ENCODE measurements around the gene ABCA4. TPM values are rescaled to one million over a fixed set of nuclear protein-coding genes. Genes with fewer than 3 reads are reported as not detected.

The ABCA4 gene
- total and polyA plus RNA-seq, 2 of the 8 experiments (the other 6 are each of a cell fraction or from before 2014, with no cell fraction given): 0.06 TPM; not detected in 1

- ChIA-PET CTCF (ENCODE audit: partially characterized antibody) (interaction anchor here (1.0 to 2.8 kb wide), 11 partner anchors 9 to 267 kb away, joined by 3 to 22 read pairs (median 5); partner anchors contain the start of gene ARHGAP29), POLR2A (ENCODE audit: partially characterized antibody) (interaction anchor here (0.6 kb wide), 1 partner anchor 820 kb away, joined by 3 read pairs; no protein-coding TSS in a partner anchor)
- H3K79me1 ChIP-seq (ENCODE audit: low read depth, low read length): no peaks in the 10 kb centered on the region
- no peak overlapping the region for H2AFZ ChIP-seq (ENCODE audit: low read length)
- 0 out of 7 replicates have a peak, but pooled peaks cover 0 to 4% (median 0%) of the 10 kb centered on the region in 4 experiments for H3K4me1 ChIP-seq (replicated peaks in 1 of 4; ENCODE audit: control insufficient read depth in 3 of 4, insufficient read depth in 4 of 4, low read length in 3 of 4)
- no peaks in the 10 kb centered on the region for H3K79me2 ChIP-seq (ENCODE audit: control insufficient read depth in 1 of 2, insufficient read depth in 2 of 2, low read length in 2 of 2)
- no peak overlapping the region for H4K91ac ChIP-seq (replicated peaks; ENCODE audit: insufficient read length, low read length)
- H4K8ac ChIP-seq (ENCODE audit: extremely low read depth, insufficient read depth, low read length): no peak overlapping the region
- no peak overlapping the region for H4K5ac ChIP-seq (ENCODE audit: insufficient read length, low read depth, low read length)
- H4K20me1 ChIP-seq (replicated peaks in 1 of 2; ENCODE audit: control insufficient read depth in 1 of 2, insufficient read depth in 2 of 2, low read length in 2 of 2): peaks cover 0 to 9% of the 10 kb centered on the region in 2 experiments
- no peak overlapping the region for H3K23ac ChIP-seq (ENCODE audit: insufficient read length)
- H3K27me3 ChIP-seq (replicated peaks in 1 of 4; ENCODE audit: control insufficient read depth in 3 of 4, extremely low read depth in 1 of 4, insufficient read depth in 3 of 4, low read length in 3 of 4): peaks cover 38 to 63% (median 55%) of the 10 kb centered on the region in 4 experiments
- no peak overlapping the region for H2BK120ac ChIP-seq (replicated peaks; ENCODE audit: low read depth, low read length)
- H3K9me3 ChIP-seq (ENCODE audit: insufficient read depth in 2 of 2, low read depth in 1 of 2, low read length in 1 of 2): no peaks in the 10 kb centered on the region
- FAIRE-seq: no peak
- DNase-seq (ENCODE audit: low read depth in 1 of 2, low spot score in 2 of 2): no peak
- no peaks in the 10 kb centered on the region for H3K36me3 ChIP-seq (ENCODE audit: control insufficient read depth in 2 of 4, insufficient read depth in 4 of 4, low read length in 3 of 4)
- no peak overlapping the region for H3K4me2 ChIP-seq (ENCODE audit: insufficient read depth in 1 of 2, low read depth in 2 of 2, low read length in 2 of 2)
- no peak overlapping the region for H3K27ac ChIP-seq (ENCODE audit: low read depth, low read length)
- H3K56ac ChIP-seq (replicated peaks; ENCODE audit: insufficient read length, low read depth, low read length): no peak overlapping the region
- no peak overlapping the region for H3K18ac ChIP-seq (ENCODE audit: extremely low read depth, low read length)
- no peak overlapping the region for H2BK12ac ChIP-seq (ENCODE audit: low read depth, low read length)
- no peak overlapping the region for H2BK15ac ChIP-seq (ENCODE audit: low read length)
- peak; percentile 31; the same call in 1 of the 2 replicates for TF ChIP-seq SUZ12 (IDR thresholded peaks at IDR 0.05; ENCODE audit: low read length)
- no peak for TF ChIP-seq POLR2AphosphoS5 (IDR thresholded peaks at IDR 0.05; ENCODE audit: low read depth, low read length)
- TF ChIP-seq FOSL1 (IDR thresholded peaks at IDR 0.05; ENCODE audit: insufficient read depth, low read depth, low read length): no peak
- no peak overlapping the region for H2BK20ac ChIP-seq (ENCODE audit: low read length)
- no peak overlapping the region for H3K4ac ChIP-seq (replicated peaks; ENCODE audit: insufficient read length, low read depth, low read length)
- H2BK5ac ChIP-seq (ENCODE audit: low read depth, low read length): no peak overlapping the region
- H2AK5ac ChIP-seq (ENCODE audit: low read depth, low read length): no peak overlapping the region
- 87% methylated on average over 6 of the region's 6 CpGs; no CpG with 5 or more reads in 1 of the 2 experiments for WGBS, 2 experiments (ENCODE audit: extremely low coverage in 1 of 2, insufficient coverage in 1 of 2, insufficient read length in 1 of 2, insufficient replicate concordance in 2 of 2, low coverage in 1 of 2, low lambda C conversion rate in 2 of 2, missing lambda C conversion rate in 1 of 2)
- H3K23me2 ChIP-seq (ENCODE audit: low read depth, low read length): no peaks in the 10 kb centered on the region
- H3K9ac ChIP-seq (replicated peaks in 1 of 4; ENCODE audit: extremely low read depth in 1 of 4, low read depth in 3 of 4, low read length in 3 of 4): no peak overlapping the region
- H3K4me3 ChIP-seq (ENCODE audit: extremely low read depth in 1 of 4, insufficient read depth in 2 of 4, low read depth in 3 of 4, low read length in 4 of 4): no peak overlapping the region
- no peak overlapping the region for H3K14ac ChIP-seq (ENCODE audit: insufficient read length)
Observed at GRCh38 chr1:94068096-94068998, 52.6 kb downstream of the ABCA4 start.
